ENCODE results near the gene OXA1L.

DNA sequence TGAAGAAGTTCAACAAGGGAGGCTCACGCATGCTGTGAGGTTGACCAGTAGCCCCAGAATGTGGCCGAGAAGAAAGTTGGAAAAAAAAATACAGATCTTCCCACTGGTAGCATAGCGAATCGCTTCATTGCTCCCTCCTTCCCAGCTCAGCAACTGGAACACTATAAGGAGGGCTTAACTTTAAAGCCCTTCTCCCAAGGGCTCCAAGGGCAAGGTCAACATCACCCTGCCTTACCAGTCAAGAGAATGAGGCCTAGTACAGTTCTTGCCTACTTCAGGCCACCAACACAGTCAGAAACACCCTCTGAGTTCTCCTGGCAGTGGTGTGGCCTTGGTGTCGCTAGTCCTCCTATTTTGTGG lies 14.4 kb downstream of the OXA1L start:
- TF ChIP-seq, protein P1, sequence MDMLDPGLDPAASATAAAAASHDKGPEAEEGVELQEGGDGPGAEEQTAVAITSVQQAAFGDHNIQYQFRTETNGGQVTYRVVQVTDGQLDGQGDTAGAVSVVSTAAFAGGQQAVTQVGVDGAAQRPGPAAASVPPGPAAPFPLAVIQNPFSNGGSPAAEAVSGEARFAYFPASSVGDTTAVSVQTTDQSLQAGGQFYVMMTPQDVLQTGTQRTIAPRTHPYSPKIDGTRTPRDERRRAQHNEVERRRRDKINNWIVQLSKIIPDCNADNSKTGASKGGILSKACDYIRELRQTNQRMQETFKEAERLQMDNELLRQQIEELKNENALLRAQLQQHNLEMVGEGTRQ (IDR thresholded peaks at IDR 0.05; ENCODE audit: low read depth, low read length) = no peak
- TF ChIP-seq, protein P1 (CRISPR knock-in tag; IDR thresholded peaks at IDR 0.05; ENCODE audit: borderline replicate concordance) = no peak
- TF ChIP-seq, protein P2, sequence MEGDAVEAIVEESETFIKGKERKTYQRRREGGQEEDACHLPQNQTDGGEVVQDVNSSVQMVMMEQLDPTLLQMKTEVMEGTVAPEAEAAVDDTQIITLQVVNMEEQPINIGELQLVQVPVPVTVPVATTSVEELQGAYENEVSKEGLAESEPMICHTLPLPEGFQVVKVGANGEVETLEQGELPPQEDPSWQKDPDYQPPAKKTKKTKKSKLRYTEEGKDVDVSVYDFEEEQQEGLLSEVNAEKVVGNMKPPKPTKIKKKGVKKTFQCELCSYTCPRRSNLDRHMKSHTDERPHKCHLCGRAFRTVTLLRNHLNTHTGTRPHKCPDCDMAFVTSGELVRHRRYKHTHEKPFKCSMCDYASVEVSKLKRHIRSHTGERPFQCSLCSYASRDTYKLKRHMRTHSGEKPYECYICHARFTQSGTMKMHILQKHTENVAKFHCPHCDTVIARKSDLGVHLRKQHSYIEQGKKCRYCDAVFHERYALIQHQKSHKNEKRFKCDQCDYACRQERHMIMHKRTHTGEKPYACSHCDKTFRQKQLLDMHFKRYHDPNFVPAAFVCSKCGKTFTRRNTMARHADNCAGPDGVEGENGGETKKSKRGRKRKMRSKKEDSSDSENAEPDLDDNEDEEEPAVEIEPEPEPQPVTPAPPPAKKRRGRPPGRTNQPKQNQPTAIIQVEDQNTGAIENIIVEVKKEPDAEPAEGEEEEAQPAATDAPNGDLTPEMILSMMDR (CRISPR knock-in tag; IDR thresholded peaks at IDR 0.05) = no peak
- TF ChIP-seq KDM6A (CRISPR knock-in tag; IDR thresholded peaks at IDR 0.05; ENCODE audit: low read depth) (no peak), GABPA (IDR thresholded peaks at IDR 0.05; ENCODE audit: low read depth, low read length) (no peak), GABPA (CRISPR knock-in tag; IDR thresholded peaks at IDR 0.05; ENCODE audit: low read depth) (no peak), POLR2A (IDR thresholded peaks at IDR 0.05; ENCODE audit: insufficient read depth in 1 of 2, low read depth in 2 of 2, low read length in 2 of 2) (no peak), ZFP90 (CRISPR knock-in tag; IDR thresholded peaks at IDR 0.05; ENCODE audit: borderline replicate concordance) (no peak), SAFB2 (CRISPR knock-in tag; IDR thresholded peaks at IDR 0.05; ENCODE audit: borderline replicate concordance, low read depth) (no peak), RAD21 (CRISPR knock-in tag; IDR thresholded peaks at IDR 0.05) (0 out of 2 replicates have a peak, but pooled peaks have one; percentile 11), MTA1 (CRISPR knock-in tag; IDR thresholded peaks at IDR 0.05; ENCODE audit: borderline replicate concordance) (no peak), ZNF720 (CRISPR knock-in tag; IDR thresholded peaks at IDR 0.05) (no peak)
- TF ChIP-seq, protein P3, sequence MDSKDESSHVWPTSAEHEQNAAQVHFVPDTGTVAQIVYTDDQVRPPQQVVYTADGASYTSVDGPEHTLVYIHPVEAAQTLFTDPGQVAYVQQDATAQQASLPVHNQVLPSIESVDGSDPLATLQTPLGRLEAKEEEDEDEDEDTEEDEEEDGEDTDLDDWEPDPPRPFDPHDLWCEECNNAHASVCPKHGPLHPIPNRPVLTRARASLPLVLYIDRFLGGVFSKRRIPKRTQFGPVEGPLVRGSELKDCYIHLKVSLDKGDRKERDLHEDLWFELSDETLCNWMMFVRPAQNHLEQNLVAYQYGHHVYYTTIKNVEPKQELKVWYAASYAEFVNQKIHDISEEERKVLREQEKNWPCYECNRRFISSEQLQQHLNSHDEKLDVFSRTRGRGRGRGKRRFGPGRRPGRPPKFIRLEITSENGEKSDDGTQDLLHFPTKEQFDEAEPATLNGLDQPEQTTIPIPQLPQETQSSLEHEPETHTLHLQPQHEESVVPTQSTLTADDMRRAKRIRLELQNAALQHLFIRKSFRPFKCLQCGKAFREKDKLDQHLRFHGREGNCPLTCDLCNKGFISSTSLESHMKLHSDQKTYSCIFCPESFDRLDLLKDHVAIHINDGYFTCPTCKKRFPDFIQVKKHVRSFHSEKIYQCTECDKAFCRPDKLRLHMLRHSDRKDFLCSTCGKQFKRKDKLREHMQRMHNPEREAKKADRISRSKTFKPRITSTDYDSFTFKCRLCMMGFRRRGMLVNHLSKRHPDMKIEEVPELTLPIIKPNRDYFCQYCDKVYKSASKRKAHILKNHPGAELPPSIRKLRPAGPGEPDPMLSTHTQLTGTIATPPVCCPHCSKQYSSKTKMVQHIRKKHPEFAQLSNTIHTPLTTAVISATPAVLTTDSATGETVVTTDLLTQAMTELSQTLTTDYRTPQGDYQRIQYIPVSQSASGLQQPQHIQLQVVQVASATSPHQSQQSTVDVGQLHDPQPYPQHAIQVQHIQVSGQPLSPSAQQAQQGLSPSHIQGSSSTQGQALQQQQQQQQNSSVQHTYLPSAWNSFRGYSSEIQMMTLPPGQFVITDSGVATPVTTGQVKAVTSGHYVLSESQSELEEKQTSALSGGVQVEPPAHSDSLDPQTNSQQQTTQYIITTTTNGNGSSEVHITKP (CRISPR knock-in tag; IDR thresholded peaks at IDR 0.05; ENCODE audit: low read depth) = no peak
- TF ChIP-seq, protein P4, sequence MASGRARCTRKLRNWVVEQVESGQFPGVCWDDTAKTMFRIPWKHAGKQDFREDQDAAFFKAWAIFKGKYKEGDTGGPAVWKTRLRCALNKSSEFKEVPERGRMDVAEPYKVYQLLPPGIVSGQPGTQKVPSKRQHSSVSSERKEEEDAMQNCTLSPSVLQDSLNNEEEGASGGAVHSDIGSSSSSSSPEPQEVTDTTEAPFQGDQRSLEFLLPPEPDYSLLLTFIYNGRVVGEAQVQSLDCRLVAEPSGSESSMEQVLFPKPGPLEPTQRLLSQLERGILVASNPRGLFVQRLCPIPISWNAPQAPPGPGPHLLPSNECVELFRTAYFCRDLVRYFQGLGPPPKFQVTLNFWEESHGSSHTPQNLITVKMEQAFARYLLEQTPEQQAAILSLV (CRISPR knock-in tag; IDR thresholded peaks at IDR 0.05; ENCODE audit: borderline replicate concordance) = no peak
- TF ChIP-seq, protein P5, sequence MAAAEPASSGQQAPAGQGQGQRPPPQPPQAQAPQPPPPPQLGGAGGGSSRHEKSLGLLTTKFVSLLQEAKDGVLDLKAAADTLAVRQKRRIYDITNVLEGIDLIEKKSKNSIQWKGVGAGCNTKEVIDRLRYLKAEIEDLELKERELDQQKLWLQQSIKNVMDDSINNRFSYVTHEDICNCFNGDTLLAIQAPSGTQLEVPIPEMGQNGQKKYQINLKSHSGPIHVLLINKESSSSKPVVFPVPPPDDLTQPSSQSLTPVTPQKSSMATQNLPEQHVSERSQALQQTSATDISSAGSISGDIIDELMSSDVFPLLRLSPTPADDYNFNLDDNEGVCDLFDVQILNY (CRISPR knock-in tag; conservative IDR thresholded peaks at IDR 0.05) = no peak

Data from HepG2 (cell line).